HG02588 (cell line): ENCODE measurements around the gene RNF167.
A peak's percentile ranks its signal among the peaks of the same experiment; 100 is the strongest.

Source experiments
- ATAC-seq: cut with Tn5 transposase; IDR thresholded peaks from one replicate; pipeline ENCODE4 v1.9.1; 2021; ENCODE audit warnings: mild to moderate bottlenecking, moderate library complexity; ENCODE audit not compliant: unreplicated experiment

The RNF167 gene

DNA sequence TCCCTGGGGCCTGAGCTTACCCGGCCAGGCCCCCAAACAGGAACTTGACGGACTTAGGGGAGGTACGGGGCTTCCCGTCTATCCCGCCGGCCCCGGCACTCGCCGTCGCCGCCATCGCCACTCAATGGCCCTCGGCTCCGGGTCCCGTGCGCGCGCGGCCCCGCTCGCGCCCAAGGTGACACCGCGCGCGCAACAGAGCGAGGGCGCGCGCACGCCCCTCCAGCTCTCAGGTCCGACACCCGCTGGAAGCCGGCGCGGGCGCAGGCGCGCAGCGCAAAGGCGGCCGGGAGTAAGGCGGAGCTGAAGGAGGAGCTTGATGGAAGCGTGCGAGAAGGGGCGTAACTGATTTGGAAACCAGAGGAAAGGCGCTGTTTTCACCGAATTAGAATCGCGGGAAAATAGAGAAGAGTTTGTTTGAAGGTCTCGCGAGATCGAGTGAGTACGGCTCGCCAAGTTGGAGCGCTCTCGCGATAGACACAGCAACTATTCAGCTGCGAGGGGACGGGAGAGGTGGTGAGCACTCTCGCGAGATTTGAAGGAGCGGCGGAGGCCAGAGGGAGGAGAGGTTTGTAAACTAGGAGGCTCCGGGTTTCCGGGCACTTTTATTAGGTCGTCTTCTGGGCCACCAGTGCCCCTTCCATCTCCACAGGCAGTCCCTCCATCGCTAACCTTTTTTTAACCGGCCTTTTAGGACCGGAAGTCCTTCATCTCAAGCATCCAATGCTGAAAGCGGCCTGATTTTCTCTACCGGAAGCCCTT lies at the start of gene RNF167, which contains the start of gene SLC25A11:
TSS of gene RNF167 (plus strand) at position 473 of the 759 bp plus-strand sequence. CDS start 642 bp downstream, outside the sequence.
TSS of gene SLC25A11 (minus strand) at position 251 of the 759 bp plus-strand sequence. CDS start at position 115, 136 bp downstream.
- ATAC-seq = peak; percentile 70

DNA sequence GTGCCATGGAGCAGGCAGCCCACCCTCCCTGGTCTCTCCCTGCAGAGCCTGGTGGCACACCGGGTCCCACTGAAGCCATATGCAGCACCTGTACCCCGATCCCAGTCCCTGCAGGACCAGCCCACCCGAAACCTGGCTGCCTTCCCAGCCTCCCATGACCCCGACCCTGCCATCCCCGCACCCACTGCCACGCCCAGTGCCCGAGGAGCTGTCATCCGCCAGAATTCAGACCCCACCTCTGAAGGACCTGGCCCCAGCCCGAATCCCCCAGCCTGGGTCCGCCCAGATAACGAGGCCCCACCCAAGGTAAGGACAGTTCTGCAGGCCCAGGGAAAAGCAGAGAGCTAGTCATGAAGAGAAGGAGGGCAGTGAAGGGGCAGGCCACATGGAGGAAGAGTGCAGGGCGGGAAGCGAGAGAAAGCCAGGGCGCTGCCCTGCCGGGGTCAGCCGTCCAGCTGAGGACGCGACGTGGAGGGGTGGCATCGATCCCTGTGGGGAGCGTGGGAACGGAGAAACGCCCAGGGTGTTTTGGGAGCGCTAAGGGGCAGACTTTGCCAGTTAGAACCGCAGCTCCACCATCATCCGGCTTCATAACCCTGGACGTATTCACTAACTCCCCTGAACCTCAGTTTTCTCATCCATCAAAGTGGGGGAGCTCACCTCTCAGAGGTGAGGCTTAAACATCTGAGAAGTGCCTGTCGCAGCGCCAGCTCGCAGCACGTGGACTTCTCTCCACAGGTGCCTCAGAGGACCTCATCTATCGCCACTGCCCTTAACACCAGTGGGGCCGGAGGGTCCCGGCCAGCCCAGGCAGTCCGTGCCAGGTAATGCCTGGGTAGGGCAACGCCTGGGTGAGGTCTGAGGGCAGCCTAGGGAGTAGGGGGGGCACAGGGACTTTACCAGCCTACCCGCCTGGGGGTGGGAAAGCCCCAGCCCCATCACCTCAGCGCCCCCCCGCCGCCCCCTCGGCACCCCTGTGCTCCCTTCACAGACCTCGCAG lies 48.4 kb upstream of the RNF167 start:
- no peak for ATAC-seq

DNA sequence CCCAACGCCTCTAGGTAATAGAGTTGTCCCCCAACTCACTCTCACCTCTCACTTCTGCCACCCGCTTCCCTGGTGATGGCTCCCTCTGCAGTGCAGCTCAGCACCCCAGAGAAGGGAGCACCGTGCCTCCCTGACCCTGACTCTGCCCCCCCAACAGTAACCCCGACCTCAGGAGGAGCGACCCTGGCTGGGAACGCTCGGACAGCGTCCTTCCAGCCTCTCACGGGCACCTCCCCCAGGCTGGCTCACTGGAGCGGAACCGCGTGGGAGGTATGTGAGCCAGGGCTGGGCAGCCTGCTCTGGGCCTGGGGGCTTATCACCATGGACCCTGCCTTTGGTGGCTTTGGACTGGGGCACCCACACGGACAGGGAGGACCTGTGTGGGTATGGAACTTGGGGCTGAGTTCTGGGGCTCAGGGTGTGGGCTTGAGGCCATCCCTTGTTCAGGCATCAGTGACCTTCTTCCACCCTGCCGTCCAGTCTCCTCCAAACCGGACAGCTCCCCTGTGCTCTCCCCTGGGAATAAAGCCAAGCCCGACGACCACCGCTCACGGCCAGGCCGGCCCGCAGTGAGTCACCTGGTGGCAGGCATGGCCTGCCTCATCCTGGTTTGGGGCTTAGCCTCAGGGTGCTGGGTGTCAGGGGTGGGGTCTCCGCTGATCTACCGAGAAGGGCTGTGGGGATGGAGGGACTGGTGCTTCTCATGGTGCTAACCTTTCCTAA lies 47.4 kb upstream of the RNF167 start:
- no peak for ATAC-seq

DNA sequence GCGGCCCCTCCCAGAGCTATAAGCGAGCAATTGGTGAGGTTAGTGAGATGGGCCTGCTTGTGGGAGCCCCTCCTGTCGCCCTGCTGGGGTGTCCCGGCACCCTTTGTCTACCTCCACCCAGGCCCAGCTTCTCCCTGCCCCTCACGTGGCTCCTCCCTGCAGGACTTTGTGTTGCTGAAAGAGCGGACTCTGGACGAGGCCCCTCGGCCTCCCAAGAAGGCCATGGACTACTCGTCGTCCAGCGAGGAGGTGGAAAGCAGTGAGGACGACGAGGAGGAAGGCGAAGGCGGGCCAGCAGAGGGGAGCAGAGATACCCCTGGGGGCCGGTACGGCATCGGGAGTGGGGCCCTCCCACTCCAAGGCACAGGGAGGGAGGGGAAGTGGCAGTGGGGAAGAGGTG lies 46.8 kb upstream of the RNF167 start:
- ATAC-seq = no peak

DNA sequence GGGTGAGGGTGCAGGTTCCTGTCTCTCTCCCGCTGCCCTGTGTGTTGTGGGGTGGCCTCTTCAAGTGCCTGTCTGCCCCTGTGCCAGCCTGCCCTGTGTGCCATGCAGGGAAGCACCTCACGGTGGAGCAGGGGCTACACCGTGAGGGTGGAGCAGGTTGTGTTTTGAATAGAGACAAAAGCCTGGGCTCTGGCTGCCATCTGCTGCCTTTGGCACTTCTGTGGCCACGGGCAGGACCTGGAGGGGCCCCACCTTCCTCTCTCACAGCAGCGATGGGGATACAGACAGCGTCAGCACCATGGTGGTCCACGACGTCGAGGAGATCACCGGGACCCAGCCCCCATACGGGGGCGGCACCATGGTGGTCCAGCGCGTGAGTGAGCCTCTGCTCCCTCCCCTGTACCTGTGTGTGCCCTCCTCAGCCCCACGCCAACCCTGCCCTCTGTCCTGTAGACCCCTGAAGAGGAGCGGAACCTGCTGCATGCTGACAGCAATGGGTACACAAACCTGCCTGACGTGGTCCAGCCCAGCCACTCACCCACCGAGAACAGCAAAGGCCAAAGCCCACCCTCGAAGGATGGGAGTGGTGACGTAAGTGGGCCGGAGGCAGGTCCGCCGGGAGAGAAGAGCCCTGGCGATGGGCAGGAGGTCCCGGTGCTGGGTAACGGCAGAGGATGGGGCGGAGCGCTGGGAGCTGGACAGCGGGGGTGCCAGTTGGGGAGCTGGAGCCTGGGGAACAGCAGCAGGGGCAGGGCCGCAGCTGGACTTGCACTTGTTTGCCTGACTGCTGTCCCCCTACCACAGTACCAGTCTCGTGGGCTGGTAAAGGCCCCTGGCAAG lies 46.1 kb upstream of the RNF167 start:
- no peak for ATAC-seq

DNA sequence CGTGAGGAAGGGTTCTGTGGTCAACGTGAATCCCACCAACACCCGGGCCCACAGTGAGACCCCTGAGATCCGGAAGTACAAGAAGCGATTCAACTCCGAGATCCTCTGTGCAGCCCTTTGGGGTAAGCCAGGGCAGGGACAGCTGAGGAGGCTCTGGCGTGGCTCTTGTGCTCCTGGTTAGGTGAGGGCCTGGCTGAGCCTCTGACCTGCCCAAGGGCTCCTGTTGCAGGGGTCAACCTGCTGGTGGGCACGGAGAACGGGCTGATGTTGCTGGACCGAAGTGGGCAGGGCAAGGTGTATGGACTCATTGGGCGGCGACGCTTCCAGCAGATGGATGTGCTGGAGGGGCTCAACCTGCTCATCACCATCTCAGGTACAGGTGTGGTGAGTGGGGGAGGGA lies 44.9 kb upstream of the RNF167 start:
- ATAC-seq = no peak

DNA sequence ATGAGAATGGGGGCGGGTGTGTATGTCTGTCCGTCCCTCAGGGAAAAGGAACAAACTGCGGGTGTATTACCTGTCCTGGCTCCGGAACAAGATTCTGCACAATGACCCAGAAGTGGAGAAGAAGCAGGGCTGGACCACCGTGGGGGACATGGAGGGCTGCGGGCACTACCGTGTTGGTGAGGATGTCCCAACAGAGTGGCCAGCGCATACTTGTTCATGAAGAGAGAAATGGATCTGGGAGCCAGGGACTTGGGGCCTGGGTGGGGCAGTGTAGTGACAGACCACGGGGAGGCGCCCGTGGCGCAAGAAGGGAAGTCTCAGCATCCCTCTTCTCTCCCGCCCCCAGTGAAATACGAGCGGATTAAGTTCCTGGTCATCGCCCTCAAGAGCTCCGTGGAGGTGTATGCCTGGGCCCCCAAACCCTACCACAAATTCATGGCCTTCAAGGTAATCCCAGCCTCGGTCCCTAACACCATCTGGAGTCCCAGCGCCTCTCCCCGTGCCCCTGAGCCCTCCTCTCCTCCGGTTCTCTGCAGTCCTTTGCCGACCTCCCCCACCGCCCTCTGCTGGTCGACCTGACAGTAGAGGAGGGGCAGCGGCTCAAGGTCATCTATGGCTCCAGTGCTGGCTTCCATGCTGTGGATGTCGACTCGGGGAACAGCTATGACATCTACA lies 44.3 kb upstream of the RNF167 start:
- no peak for ATAC-seq

DNA sequence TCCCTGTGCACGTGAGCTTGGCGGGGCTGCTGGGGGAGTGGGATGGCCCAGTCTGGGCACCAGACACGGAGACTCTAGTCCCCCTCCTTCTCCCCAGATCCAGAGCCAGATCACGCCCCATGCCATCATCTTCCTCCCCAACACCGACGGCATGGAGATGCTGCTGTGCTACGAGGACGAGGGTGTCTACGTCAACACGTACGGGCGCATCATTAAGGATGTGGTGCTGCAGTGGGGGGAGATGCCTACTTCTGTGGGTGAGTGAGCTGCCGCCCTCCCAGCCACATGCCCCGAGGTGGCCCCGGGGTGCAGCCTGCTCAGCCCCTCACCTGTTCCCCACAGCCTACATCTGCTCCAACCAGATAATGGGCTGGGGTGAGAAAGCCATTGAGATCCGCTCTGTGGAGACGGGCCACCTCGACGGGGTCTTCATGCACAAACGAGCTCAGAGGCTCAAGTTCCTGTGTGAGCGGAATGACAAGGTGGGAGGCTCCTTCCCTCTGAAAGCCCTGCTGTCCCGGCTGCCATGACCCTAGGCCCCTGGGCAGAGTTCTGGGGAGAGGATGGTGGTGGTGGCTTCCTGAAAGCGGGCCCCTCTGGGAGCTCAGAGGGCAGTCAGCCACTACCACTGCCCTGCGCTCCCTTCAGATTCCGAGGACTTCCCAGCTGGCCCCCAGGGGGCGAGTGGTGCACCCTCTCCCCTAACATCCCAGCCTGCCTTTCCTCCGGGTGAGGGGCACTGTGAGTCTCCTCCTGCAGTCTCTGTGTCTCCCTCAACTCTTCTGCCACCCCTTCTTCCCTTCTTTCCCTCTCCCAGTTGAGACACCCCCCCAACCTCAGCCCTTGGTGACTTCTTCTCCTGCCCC lies 43.5 kb upstream of the RNF167 start:
- no peak for ATAC-seq

DNA sequence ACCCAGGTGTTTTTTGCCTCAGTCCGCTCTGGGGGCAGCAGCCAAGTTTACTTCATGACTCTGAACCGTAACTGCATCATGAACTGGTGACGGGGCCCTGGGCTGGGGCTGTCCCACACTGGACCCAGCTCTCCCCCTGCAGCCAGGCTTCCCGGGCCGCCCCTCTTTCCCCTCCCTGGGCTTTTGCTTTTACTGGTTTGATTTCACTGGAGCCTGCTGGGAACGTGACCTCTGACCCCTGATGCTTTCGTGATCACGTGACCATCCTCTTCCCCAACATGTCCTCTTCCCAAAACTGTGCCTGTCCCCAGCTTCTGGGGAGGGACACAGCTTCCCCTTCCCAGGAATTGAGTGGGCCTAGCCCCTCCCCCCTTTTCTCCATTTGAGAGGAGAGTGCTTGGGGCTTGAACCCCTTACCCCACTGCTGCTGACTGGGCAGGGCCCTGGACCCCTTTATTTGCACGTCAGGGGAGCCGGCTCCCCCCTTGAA lies 42.8 kb upstream of the RNF167 start:
- no peak for ATAC-seq

DNA sequence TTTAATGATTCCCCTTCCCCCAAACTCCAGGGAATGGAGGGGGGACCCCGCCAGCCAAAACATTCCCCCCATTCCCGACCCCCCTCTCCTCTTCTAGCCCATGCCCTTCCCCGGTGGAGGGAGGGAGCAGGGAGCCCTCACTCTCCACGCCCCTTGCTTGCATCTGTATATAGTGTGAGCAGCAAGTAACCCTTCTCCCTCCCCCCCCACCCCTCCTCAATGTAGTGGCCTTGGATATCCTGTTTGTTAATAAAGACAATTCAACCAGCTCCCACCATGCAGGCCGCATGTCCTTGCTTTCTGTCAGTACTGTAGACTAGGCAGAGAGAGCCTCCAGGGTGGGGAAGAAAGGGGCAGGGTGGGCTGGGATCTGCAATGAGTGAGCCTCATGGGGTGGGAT lies 42.3 kb upstream of the RNF167 start:
- ATAC-seq = no peak

DNA sequence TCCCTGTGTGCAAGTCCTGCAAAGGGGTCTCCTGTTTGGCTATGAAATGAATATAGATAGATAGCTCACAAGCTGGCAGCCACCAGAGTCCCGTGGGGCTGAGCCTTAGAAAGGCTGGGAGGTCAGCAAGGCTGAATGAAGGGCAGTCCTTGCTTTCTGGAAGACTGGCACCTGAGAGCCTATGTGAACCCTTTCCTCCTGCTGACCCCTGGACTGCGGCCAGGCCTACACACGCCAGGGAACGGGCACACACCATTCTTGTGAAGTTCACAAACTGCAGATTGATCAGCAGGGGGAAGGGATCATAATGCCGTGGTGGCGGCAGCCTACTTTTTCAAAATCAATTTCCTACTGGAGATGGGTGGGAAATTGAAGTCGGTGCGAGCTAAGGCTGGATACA lies 41.7 kb upstream of the RNF167 start:
- no peak for ATAC-seq

DNA sequence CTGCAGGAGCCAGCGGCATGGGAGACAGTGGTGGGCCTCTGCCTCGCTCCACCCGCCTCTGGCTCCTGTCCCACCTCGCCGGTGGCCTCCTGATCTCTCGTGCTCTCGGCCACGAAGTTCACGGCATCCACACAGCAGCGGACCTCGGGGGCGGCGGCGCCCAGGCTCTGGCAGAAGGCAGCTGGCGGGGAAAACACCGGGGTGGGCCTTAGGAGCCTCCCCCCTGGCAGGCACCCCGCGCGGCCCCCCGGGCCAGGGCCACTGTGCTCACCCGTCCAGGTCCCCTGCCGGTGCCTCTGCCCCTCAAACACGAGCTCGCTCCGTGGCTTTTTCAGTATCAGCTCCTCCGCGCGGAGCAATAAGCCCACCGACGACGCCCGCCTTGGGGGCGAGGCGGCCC lies 41.1 kb upstream of the RNF167 start:
- no peak for ATAC-seq

DNA sequence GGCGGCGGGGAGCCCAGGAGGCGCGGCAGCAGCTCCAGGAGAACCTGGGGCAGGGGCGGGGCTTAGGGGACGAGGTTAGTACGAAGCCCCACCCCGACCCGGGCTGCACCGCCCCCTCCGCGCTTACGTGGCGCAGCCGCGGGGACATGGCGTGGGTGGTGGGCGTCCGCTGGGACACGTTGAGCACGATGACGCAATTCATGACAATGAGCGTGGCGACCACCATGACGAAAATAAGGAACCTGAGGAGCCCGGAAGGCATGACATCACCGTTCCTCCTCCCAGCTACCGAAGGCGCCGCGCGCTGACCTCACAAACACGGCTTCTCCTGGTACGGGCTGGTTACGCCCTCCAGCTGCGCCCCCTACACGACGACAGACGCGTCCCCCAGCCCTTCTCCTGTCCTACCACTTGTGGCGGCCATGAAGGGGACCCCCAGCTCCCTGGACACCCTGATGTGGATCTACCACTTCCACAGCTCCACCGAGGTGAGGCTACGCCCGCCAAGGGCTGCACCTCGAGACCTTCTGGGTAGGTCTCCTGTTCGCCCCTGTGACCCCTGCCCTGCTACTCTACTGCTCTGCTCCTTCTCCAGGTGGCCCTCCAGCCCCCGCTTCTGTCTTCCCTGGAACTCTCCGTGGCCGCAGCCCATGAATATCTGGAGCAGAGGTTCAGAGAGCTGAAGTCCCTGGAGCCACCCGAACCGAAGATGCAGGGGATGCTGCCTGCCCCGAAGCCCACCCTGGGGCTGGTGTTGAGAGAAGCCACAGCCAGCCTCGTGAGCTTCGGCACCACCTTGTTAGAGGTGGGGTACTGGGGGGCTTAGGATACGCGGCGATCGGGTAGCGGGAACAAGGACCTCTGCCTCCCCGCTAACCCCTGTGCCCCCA lies 40.5 kb upstream of the RNF167 start, which contains the start of gene C17orf107:
TSS of gene C17orf107 (plus strand) at position 196 of the 890 bp plus-strand sequence. CDS start at position 423, 227 bp downstream.
- peak; percentile 39 for ATAC-seq

DNA sequence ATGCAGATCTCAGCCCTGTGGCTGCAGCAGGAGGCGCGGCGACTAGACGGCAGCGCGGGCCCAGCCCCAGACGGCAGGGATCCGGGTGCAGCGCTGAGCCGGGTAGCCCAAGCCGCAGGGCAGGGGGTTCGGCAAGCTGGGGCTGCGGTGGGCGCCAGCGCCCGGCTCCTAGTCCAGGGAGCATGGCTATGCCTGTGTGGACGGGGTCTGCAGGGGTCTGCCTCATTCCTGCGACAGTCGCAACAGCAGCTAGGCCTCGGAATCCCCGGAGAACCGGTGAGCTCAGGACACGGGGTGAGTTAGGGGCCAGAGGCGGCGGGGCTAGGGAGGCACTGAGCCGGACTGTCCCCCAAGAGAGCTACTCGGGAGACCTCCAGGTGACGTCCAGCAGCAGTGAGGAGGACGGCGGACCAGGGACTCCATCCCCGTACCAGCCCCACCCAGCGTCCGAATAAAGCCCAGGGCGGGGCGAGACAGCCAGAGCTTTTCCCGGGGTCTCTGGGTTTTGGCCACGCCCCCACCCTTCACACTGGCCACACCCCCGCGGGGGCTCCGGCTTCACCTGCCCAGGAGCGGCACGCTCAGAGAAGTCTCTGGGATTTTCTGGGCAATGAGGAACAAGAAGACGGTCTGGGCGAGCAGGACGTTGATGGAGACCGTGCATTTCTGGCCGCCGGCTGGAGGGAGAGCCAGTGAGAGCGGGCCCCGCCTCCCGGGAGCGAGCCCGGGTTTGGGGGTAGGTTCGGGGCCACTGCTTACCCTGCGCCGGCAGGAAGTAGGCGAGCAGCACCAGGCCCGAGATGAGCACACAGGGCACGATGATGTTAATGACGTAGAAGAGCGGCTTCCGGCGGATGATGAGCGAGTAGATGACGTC lies 39.6 kb upstream of the RNF167 start:
- no peak for ATAC-seq

DNA sequence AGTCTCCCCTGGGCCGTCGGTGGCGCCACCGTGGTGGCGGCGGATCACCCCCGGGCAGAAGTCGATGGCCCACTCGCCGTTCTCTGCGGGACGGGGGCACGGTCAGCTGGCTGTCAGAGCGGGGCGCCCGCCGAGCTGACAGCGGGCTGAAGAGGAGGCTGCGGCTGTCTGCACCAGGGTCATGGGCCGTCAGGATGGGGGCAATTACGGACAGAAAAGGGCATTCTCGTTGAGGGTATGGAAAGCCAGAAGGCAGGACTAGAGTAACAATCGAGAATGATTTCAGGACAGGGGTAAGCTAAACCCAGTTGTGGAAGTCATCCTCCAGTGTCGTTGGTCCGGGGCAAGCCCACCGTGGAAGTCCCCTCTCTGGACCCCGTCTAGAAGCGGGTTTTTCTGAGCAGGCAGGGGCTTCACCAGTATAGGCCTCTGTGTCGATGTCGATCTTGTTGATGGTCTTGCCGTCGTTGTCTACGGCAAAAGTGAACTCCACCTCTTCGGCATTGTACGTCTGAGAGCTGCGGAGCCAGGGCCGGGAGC lies 38.9 kb upstream of the RNF167 start:
- no peak for ATAC-seq
